ENCODE data around the gene TFB1M.
"Not testable (repeated sequence)": the region's sequence is repeated elsewhere in the genome, so short reads cannot be mapped to it uniquely, and the experiment has no call there.

The TFB1M gene

DNA sequence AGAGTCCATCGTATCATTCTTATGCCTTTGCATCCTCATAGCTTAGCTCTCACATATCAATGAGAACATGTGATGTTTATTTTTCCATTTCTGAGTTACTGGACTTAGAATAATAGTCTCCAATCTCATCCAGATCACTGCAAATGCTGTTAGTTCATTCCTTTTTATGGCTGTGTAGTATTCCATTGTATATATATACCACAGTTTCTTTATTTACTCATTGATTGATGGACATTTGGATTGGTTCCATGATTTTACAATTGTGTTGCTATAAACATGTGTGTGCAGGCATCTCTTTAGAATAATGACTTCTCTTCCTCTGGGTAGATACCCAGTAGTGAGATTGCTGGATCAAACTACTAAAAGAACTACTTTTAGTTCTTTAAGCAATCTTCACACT lies 21.0 kb upstream of the TFB1M start:
- TF ChIP-seq CTCF (IDR thresholded peaks at IDR 0.05), result no peak
- no peak overlapping the region for H3K27ac ChIP-seq
- no peak for DNase-seq (ENCODE audit: low spot score)
- H3K4me3 ChIP-seq, result no peak overlapping the region

DNA sequence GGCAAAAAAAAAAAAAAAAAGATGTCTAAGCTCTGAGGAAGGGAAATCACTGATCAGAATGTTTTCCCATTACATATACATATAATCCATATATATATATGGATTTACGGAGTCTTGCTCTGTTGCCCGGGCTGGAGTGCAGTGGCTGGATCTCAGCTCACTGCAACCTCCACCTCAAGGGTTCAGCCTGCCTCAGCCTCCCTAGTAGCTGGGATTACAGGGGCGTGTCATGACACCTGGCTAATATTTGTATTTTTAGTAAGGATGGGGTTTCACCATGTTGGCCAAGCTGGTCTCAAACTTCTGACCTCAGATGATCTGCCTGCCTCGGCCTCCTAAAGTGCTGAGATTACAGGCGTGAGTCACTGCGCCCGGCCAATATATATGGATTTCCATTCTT lies 19.8 kb upstream of the TFB1M start:
- H3K4me3 ChIP-seq; DNase-seq (ENCODE audit: low spot score): not testable (repeated sequence)

DNA sequence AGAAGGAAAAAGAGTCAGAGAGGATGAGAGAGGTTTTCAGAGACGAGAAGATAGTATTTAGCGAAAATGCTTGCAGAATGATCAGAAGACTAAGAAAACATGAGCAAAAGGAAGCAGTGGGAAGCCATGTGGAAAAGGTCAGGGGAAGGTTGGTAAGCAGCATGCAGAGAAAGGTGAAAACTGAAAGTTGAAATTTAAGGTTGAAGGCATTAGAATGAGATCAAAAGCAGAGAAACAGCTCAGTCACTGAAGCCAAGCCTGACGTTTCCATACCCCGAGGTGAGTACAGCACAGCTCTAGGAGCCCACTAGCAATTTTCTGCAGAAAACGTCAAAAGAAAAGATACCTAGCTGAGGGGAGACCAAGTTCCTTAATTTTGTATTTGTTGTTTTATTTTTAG lies 19.1 kb upstream of the TFB1M start:
- TF ChIP-seq CTCF (IDR thresholded peaks at IDR 0.05), result no peak
- H3K27ac ChIP-seq, result no peak overlapping the region
- no peak for DNase-seq (ENCODE audit: low spot score)
- no peak overlapping the region for H3K4me3 ChIP-seq

More for the DNA sequence above, 19.8 kb upstream of the TFB1M start:
- H3K27ac ChIP-seq, result not testable (repeated sequence)

GRCh38 chr6:155330922-155331321 lies 16.6 kb upstream of the TFB1M start:
- Histone ChIP-seq H3K27ac (no peak overlapping the region), H3K4me3 (no peak overlapping the region)
- no peak for TF ChIP-seq CTCF (IDR thresholded peaks at IDR 0.05)
- DNase-seq (ENCODE audit: low spot score), result no peak

DNA sequence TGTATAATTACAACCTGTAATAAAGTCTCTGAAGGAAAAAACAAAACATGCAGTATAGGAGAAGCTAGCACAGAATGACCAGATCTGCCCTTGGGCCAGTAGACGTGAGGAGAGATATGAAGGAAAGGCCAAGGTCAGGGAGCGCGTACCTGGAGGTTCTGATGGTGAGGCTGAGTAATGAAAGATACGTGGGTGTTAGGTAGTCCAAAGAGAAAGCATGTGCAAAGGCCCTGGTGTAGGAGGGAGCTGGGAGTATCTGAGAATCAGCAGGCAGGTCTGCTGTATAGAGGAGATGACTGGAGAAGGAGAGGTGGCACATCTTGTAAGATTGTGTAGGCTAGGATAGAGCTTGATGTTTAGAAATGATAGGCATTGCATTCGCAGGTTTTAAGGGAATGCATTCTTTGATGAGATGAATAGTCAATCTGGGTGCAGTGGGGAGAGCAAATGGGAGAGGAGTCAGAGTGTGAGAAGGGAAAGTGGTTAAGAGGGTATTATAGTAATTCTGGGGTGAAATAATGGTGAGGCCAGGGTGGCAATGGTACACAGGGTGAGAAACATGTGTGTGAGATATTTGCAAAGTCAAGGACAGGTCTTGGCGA lies 15.9 kb upstream of the TFB1M start:
- H3K4me3 ChIP-seq, result no peak overlapping the region
- H3K27ac ChIP-seq, result no peak overlapping the region
- DNase-seq (ENCODE audit: low spot score), result no peak
- TF ChIP-seq CTCF (IDR thresholded peaks at IDR 0.05), result no peak

DNA sequence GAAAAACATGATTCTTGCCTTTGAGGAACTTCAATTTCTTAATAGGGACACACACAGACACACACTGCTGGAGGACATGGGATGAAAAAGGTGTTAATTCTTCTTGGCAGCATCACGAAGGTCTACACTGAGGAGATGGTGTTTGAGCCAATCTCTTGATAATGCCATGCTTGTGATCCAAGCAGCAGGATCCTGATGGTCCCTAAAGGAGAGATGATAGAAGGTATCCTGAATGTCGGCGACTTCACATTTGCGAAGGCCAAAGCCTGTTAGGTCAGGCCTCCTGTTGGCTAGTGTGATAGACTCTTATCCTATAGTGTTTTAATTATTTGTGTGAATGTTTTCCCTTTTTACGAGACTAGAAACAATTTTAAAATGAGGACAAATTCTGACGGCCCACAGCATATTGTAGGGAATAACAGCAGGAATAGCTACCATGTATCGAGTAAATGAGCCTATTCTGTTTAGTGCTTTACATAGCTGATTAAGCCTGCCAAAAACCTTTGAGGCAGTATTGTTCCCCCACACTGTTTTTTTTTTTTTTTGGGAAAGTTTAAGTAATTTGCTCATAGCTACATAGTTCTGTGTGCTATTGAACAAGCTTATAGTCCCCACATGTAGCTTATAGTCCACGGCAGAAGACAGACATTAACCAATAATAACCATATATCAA lies 15.3 kb upstream of the TFB1M start:
- no peak overlapping the region for H3K27ac ChIP-seq
- TF ChIP-seq CTCF (IDR thresholded peaks at IDR 0.05), result no peak
- DNase-seq (ENCODE audit: low spot score), result no peak

DNA sequence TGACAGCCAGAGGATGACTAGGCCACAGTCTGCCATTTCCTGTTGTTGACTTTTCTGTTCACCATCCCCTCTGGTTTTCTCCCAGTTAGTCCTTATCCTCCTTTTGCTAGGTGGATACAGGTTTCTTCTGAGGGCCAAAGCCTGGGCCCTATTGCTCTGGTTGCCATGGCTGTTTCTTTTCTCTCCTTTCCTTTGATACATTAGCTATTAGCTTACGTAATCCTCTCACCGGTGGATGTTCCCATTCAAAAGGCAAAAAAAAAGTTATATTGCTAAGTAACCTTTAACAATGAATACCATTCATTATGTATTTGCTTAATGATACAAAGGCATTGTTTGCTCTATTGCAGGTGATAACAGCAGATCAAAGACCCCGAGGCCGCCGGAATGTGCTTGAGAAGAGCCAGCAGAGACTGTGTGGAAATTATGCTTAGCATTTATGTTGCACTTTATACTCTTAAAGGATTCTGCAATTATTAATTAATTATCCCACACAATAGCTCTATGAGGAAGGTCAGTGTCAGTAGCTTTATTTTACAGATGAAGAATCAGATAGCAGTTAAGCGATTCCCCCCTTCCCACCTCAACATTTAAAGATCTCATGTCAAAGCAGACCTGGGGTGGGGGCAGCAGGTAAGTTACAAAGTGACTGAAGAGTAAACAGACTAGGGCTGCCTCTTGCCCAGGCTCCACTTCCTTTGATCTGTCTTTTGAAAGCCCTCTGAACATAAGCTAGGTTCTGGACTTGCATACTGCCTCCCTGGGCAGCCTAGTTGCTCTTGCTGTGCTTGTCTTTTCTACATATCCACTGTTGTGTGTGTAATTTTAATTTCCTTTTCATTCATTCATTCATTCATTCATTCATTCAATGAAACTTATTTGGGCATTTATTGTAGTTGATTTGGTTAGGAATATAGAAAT lies 14.5 kb upstream of the TFB1M start:
- no peak for DNase-seq (ENCODE audit: low spot score)
- H3K4me3 ChIP-seq, result no peak overlapping the region
- no peak overlapping the region for H3K27ac ChIP-seq
- TF ChIP-seq CTCF (IDR thresholded peaks at IDR 0.05), result no peak

More for the DNA sequence above, 15.3 kb upstream of the TFB1M start:
- no peak overlapping the region for H3K4me3 ChIP-seq
